Measurements from ENCODE around the gene ASS1.

ASS1 gene

DNA sequence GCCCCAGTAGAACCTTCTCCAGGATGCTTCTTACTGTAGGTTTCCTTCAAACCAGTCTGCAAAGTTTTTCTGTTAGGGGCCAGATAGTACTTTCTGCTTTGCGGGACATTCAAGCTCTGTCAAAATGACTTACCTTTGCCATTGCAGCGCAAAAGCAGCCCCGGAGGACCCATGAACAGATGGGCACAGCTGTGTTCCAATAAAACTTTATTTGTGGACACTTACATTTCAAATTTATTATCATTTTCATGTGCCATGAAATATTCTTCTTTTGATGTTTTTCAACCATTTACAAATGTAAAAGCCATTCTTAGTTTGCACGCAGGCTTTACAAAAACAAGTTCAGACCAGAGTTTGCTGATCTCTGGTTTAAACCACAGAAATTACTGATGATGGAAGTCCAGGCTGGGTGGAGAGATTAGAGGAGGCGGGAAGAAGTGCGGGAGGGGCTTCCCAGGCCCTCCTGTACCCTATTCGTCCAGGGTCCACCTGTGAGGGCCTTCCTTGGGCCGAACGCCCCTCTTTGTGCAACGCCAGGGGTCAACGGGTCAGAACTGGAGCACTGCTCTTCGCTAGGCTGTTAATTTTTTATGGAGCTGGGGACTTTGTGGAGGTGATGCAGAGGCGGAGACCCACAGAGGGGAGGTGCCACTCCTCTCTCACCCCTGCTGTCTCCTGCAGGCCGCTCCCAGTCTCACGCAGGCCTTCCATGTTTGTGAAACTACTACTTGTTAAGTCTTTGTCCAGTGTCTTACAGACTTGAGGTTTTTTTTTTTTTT lies 7.6 kb upstream of the ASS1 start:
- DNase-seq, result no peak

DNA sequence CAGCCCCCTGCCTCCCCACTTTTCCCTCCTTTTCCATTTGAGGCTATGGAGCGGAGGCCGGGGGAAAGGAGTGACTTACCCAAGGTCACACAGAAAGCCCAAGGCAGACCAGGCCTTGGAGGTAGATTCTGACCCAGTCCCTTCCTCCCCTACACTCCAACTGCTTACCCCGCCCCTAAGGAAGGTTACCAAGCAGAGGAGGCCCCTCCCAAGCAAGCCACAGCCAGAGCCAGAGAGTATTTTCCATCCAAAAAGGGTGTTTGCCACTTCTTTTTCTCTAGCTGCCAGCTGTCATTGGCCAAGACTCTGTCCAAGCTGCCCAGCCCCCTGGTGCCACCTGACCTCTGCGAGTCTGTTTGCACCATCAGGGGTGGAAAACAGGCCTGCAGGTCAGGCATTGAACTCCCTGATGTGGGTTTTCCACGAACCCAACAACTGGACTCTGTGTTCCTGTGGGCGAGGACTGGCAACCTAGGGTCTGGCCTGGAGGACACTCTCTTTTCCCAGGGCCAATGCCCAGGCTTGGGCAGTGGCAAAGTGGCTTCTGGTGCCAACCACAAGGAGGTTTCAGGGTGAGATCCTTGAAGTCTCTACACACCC lies 6.3 kb upstream of the ASS1 start:
- no peak for DNase-seq

DNA sequence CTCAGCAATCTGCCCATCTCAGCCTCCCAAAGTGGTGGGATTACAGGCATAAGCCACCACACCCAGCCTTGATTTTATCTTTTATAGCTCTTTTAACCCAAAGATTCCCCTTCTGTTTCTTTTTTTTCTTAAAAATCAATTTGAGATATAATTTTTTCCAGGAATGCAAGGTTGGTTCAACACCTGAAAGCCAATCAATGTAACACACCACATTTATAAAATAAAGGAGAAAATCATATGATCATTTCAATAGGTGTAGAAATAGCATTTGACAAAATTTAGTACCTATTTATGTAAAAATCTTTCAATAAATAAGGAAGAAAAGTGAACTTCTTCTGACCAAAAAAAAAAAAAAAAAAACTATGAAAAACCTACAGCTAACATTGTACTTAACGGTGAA lies 3.7 kb upstream of the ASS1 start:
- DNase-seq, result no peak

DNA sequence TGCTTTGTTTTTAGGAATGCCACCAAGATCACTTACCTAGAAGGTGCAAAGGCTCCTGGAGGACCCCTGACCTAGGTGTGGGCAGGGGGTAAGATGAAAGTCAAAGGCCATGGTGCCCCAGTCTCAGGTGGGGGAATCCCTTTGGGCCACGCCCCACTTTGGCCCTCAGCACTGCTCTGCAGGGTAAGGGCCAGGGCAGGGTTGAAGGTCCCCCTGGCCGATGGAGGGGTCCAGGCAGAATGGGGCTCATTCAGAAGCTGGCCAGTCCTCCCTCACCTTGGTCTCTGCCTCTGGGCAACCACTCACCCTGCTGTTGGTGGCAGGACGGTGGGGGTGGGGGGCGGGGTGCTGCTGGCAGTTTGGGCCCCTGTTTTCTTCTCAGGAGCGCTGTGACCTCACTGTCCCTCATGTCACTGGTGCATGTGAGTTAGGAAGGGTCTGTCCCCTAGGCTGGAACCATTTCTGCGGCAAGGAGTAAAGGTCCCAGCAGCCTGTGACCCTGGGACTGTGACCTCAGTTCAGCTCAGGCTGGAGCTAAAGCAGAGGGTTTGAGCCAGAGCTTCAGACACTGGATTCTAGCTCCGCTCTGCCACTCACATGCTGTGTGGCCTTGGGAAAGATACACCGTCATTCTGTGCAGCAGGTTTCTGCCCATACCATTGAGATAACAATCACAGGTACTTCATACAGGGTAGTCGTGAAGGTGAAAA lies 1.9 kb upstream of the ASS1 start:
- no peak for DNase-seq

DNA sequence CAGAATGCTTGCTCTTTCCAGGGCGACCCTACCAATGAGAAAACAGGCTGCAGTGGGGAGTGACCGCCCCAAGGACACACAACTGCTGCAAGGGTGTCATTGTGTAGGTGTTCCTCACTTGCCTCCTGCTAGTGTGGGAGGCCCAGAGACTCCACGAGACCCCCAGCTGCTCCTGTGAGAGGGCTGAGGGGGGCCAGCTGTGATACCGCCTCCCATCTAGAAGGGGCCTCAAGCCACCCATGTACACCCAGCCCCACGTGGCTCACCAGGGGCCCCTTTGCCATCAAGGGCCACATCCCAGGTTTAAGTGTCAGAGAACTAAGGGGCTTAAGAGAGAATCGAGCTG lies 1.3 kb upstream of the ASS1 start:
- DNase-seq, result no peak

DNA sequence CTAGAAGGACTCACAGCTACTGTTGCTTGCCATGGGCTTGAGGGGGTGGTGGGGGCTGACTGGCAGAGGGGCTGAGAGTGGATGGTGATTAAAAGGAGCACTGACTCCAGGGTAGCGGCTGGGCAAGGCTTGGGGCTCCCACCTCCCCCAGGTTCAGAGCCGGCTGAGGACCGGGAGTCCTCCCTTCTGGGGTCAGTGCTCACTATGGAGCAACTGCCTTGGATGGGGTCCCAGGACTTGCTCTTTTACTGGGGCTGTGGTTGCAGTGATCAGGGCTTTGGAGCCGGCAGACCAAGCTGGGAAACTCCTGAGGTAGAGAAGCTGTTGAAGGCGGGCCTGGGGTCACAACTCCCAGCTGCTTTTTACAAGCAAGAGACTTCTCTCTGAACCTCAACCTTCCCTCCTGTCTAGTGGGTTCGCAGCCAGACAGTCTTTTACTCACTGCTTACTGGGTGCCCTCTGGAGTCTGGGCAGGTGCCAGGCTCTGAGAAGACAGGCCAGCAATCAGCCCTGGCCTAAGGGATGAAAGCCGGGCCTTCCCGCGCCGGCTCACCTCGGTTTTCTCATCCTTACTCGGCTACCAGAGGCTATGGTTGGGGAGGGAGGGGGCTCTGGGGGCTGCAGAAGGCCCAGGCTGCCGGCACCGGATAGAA lies 795 bp upstream of the ASS1 start:
- DNase-seq, result no peak

DNA sequence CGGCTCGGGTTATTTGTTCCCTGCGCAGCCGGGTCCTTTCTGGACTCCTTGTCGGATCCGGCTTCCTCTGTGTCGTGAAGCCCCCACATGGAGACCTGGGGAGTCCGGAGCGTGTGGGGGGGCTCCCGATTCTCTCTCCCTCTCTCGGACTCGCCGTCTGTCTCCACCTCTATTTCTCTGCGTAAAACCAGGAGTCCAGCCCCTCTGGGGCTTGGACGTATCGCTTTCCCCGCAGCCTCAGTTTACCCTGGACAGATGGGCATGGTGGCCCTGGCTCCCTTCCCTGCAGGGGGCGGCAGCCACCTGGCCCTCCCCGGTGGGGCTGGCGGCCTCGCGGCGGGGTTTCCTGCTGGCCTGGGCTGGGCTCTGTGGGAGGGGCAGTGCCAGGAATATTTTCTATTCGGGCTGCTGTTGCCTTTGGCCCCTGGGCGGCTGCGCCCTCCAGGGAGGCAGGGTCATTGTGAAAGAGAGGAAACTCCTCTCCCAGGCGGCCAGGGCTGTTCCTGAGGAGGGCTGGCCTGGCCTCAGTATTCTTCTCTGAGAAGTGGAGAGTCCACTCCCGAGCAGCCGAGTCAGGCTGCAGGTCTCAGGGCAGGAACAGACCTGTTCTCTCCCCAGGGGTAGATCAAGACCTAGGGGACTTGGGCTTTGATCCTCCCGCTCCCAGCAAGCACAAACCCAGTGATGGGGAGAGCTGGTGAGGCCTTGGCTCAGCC lies 665 bp downstream of the ASS1 start:
- peak; percentile 50 for DNase-seq

DNA sequence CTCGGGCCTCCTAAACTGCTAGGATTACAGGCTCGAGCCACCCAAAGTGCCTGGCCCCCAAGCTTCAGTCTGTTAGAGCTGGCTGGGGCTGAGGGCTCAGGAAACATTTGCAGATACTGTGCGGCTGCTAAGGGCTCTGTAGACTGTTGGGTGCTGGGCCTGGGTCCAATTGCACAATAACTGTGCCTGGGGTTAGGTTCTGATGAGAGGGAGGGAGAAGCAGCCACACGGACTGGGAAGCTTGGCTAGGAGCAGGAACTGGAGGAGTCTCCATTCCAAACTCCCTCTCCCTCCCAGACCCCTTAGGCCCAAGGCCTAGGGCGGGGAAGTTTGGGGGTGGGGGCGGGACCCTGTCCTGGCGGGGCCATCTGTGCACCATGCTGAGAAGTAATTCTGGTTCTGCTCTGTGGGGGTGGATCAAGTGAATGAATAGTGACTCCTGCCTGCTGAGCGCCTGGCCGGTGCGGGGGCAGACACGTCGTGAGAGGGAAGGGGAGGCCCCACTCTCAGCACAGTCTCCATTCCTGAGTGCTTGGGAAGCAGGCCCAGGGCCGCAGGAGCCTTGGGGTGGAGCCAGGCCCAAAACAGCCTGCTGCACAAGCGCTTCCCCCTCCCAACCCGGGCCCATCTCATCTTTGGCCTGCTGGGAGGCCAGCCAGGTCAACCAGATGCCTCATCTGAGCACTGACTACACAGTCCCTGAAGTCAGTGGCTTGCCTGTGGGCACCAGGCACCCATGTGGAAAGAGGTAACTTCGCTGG lies 1.5 kb downstream of the ASS1 start:
- peak; percentile 88 for DNase-seq

DNA sequence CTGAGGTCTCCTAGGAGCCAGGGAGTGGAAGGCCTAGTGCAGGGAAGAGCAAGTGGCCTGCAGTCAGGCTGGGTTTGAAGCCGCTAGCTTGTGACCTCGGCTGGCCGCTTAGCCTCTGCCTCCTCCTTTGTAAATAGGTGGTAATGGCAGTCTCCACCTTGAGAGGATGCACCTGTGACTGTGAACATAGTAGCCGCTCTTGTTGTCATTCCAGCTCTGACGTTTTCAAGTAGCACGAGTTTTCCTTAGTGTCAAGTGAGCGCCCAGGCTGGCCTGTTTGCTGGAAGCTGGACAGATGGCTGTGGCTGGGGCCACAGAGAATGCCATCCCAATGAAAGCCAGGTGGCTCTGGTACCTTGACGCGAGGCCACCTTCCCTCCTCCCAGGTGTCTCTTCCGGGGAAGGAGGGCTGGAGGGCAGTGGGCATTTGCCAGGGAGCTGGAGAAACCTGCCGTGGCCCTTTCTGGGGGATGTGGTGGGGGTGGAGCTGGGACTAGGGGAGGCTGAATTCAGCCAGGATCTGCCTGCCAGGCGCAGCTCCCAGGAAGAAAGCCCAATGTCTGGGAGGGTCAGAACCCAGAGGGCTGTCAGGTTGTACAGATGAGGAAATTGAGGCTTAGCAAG lies 2.5 kb downstream of the ASS1 start:
- no peak for DNase-seq

DNA sequence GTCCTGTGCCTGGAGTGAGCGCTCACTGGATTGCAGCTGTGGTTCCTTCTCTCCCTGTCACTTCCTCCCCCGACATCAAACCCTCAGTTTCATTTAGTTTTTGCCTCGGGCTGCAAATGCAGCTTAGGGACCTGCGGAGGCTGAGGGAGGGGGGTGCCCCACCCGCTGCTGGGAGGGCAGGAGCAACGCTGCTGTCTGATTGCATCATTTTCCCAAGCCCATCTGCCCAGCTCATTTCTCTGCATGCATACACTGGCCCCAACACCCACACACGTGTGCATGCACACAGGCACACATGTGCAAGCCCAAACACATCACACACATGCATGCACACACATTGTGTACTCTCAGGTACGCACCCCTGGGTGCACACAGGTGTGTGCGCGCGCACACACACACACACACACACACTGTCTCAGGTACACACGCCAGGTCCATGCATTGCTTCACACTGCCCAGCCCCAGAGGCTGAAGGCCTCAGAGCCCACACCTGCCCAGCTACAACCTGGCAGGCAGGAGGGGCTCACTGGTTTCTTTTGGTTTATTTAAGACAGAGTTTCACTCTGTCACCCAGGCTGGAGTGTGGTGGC lies 3.4 kb downstream of the ASS1 start:
- peak; percentile 79 for DNase-seq

DNA sequence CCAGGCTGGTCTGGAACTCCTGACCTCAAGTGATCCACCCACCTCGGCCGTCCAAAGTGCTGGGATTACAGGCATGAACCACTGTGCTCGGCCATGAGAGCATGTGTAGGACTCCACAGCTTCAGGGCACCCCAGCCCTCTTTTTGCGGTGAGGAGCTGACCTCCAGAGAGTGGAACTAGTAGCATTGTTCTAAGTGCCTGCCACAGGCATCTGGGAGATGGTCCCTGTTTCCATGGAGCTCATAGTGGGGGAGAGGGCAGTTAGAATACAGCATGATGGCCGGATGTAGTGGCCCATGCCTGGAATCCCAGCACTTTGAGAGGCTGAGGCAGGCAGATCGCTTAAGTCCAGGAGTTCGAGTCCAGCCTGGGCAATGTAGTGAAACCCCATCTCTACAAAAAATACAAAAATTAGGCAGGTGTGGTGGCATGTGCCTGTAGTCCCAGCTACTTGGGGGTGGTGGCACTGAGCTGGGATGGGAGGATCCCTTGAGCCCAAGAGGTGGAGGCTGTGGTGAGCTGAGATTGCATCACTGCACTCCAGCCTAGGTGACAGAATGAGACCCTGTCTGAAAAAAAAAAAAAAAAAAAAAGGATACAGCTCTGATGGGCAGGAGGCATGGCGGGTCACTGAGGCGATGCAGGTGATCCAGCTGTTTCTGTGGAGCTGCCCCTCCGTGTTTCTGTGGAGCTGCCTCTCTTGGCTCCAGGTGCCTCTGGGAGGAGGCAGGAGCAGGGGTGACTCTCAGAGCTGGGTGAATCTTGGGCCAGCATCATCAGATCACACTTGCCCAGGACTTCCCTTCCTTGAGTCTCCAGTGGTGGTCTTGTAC lies 4.2 kb downstream of the ASS1 start:
- no peak for DNase-seq

DNA sequence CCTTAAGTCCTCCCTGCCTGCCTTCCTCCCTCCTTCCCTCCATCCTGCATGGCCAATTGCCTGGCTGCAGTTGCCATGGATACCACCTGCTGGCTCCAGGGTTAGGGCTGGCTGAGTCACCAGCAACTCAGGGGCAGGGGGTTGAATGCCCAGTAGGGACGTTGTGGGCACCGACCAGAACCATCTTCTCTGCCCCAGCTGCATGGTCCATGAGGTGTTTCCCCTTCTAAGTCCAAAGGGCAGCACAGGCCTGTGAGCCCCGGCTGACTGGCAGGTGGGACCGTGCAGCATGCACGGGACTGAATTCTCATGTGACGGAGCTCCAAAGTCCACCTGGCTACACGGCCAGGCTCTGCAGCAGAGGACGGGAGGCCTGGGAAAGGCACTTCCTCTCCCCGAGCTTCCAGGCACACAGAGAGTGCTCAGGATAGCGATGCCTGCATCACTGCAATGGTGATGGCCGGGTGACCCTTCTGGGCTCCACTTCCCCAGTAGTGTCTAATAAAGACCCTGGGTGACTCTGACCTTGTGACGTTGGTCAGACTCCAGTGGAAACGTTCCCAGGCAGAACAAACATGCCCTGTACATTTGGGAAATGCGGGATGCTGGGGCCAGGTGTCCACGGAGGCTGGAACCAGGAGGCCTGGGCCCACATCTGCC lies 5.7 kb downstream of the ASS1 start:
- DNase-seq, result no peak

DNA sequence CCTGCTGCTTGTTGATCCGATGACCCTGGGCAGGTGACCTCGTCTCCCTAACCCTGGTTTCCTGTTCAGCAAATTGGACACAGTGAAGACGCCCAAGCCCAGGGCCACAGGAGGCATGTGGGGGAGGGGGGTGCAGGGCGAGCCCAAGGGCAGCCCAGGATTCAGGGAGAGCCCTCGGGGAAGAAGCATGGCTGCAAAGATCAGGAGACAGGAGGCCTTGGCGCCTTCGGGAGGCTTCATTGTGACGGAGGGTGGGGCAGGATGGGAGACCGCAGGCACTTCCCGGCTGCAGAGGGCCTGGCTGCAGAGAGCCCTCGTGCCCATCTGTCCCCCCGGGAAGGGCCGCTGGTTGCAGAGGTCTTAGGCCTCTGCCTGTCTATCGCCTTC lies 6.2 kb downstream of the ASS1 start:
- no peak for DNase-seq

DNA sequence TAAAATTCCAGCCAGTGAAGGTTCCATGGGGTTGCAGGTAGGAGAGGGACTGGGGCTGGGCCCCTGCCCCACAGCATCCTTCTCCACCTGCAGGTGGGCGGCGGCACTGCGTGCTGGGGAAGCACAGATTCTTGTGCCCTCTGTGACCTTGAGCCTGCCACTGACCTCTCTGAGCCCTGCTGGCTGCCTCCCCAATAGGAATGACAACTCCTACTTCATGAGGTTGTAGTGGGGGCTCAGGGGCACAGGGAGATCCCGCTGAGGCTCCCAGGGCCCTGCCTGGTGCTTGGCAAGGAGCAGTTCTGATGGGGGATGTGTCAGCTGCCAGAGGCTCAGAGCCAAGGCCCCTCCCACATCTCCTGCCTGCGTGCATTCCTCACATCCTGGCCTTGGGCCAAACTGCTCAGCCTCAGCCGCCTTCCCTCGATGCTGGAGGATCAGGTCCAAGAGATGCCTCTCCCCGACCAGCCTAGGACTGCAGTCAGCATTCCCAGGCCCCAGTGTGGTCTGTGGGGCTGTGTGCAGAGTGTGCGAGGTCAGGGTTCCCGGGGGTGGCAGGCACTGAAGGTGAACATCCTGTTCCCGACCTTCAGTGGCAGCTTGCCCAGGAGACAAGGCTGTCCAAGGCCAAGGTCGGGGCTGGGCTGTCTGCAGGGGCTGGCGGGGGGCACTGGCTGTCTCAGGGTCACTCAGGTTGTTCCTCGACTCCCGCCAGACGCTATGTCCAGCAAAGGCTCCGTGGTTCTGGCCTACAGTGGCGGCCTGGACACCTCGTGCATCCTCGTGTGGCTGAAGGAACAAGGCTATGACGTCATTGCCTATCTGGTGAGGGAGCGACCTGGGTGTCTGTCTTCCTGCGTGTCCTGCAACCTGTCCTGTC lies 7.0 kb downstream of the ASS1 start:
- peak; percentile 96 for DNase-seq

DNA sequence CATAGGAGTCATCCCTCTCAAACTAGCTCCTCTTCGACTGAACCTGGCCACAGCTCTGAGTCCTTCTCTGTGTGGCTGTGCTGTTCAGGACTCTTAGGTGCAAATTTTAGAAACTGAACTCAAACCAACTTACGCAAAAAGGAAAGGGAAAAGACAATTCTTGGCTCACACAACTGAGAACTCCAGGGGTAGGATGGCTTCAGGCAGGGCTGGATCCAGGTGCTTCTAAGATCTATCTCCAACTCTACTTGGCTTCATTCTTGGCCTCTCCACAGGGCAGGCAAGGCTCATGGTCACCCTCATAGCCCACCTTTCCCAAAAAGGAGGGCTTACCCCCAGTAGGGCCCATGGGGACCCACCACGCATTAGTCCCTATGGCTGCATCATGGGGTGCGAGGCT lies 8.1 kb downstream of the ASS1 start:
- DNase-seq, result no peak

DNA sequence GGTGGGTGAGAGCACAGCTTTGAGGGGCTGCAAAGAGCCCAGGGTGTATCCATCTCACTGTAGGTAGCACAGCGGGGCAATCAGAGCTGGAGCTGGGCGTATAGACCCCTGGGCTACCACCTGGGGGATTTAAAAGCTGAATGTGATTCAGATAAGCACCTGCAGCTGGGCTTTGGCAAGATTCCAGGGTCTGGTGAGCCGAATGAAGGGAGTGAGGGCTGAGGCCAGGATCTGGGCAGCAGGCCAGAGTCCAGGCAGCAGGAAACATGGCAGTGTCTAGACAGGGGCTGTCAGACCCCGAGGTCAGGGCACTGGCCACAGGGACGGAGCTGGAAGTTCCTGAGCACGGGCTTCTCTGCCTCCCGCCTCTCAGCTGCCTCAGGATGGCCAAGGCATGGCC lies 8.7 kb downstream of the ASS1 start:
- DNase-seq, result no peak

DNA sequence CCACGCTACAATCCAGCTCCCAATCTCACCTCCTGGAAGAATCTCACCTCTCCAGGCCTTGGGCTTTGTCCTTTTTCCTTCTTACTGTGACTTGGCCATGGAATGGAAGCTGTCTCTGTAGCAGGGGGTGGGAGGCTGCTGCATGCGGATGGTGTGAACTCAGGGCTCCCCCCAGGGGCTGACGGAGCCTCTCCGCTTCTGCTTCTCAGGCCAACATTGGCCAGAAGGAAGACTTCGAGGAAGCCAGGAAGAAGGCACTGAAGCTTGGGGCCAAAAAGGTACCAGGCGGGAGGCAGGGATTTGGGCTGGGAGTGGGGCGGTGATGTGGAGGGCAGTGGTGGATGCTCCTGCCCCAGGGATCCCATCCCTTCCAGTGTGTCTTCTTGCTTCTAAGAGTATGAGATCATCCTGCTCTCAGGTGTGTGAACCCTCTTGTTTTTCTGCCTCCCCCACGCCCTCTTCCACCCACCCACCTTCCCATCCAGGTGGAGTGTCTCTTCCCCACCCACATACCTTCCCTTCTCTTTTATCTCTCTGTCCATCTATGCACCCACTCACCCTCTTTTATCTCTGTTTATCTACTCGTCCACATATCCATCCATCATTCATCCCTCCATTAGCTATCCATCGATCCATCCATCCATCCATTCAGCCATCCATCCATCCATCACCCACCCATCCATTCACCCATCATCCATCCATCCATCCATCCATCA lies 9.5 kb downstream of the ASS1 start:
- no peak for DNase-seq

DNA sequence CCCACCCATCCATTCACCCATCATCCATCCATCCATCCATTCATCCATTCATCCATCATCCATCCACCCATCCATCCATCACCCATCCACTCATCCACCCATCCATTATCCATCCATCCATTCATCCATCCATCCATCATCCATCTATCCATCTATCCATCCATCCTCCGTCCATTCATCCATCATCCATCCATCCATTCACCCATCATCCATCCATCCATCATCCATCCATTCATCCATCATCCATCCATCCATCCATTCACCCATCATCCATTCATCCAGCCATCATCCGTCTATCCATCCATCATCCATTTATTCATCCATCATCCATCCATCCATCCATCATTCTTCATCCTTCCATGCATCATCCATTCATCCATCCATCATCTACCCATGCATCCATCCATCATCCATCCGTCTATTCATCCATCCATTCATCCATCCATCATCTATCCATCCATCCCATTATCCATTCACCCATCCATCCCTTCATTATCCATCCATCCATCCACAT lies 10.1 kb downstream of the ASS1 start:
- no peak for DNase-seq

All from fibroblast of skin of scalp (primary cell).